SW 1271 (cell line): ENCODE measurements around the gene ALPK3.

Source experiments
- DNase-seq, 2 experiments: peaks; one replicate each; lab custom pipeline; 2025; lab: John Stamatoyannopoulos, UW

Gene ALPK3, protein sequence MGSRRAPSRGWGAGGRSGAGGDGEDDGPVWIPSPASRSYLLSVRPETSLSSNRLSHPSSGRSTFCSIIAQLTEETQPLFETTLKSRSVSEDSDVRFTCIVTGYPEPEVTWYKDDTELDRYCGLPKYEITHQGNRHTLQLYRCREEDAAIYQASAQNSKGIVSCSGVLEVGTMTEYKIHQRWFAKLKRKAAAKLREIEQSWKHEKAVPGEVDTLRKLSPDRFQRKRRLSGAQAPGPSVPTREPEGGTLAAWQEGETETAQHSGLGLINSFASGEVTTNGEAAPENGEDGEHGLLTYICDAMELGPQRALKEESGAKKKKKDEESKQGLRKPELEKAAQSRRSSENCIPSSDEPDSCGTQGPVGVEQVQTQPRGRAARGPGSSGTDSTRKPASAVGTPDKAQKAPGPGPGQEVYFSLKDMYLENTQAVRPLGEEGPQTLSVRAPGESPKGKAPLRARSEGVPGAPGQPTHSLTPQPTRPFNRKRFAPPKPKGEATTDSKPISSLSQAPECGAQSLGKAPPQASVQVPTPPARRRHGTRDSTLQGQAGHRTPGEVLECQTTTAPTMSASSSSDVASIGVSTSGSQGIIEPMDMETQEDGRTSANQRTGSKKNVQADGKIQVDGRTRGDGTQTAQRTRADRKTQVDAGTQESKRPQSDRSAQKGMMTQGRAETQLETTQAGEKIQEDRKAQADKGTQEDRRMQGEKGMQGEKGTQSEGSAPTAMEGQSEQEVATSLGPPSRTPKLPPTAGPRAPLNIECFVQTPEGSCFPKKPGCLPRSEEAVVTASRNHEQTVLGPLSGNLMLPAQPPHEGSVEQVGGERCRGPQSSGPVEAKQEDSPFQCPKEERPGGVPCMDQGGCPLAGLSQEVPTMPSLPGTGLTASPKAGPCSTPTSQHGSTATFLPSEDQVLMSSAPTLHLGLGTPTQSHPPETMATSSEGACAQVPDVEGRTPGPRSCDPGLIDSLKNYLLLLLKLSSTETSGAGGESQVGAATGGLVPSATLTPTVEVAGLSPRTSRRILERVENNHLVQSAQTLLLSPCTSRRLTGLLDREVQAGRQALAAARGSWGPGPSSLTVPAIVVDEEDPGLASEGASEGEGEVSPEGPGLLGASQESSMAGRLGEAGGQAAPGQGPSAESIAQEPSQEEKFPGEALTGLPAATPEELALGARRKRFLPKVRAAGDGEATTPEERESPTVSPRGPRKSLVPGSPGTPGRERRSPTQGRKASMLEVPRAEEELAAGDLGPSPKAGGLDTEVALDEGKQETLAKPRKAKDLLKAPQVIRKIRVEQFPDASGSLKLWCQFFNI (N-terminal part only)

GRCh38 chr15:84816694-84817465, at the start of gene ALPK3:
ALPK3 (plus strand) TSS chr15:84817356; CDS start chr15:84817453, 97 bp downstream.
- no peak for DNase-seq

- DNase-seq = no peak
Observed at GRCh38 chr15:84772031-84772430, 45.1 kb upstream of the ALPK3 start.

DNA sequence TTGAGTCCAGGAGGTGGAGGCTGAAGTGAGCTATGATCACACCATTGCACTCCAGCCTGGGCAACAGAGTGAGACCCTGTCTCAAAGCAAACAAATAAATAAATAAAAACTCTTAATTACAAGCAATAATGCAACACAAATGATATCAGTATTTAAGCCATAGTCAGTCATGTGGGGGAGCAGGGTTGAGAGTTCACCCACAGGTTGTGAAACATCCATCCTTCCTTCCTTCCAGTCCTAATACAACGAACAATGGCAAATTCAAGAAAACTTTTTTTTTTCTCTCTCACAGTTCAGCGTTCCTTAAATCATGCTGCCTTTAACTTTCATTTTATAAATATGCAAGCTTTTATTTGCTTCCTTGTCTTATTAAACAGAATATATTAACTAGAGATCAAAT, 44.7 kb upstream of the ALPK3 start:
- DNase-seq = no peak

- no peak for DNase-seq
Observed at GRCh38 chr15:84773716-84774115, 43.4 kb upstream of the ALPK3 start.

DNA sequence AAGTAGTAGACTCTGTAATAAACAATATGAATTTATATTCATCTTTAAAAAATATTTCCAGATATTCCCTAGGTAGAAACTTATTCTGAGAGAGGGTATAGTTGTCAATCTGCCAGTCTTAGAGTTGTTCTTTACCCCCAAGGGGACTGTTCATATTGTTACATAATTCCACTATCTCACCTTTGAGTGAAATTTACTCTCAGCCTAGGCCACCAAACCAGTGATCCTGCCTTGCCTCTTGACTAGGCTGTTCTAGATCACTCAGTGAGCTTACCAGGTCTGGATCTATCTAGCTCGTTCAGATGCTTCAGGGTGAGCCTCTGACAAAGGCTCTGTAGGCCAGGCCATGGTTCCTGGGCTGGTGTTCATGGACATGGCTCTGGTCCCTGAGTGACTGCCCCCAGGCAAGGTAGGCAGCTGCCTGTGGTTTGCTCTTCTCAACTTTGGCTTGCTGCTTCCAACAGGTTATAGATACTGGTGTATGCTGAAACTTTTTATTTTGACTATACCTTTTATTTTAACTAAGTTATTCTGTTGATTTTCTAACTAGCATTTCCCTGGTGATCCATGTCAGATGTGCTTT, 41.2 kb upstream of the ALPK3 start:
- DNase-seq = no peak

- DNase-seq = no peak
Observed at GRCh38 chr15:84778194-84778593, 39.0 kb upstream of the ALPK3 start.

- DNase-seq = no peak
Observed at GRCh38 chr15:84780492-84780891, 36.7 kb upstream of the ALPK3 start.

GRCh38 chr15:84781495-84781894, 35.7 kb upstream of the ALPK3 start:
- DNase-seq = no peak

- no peak for DNase-seq
Observed at GRCh38 chr15:84782346-84782745, 34.8 kb upstream of the ALPK3 start.

DNA sequence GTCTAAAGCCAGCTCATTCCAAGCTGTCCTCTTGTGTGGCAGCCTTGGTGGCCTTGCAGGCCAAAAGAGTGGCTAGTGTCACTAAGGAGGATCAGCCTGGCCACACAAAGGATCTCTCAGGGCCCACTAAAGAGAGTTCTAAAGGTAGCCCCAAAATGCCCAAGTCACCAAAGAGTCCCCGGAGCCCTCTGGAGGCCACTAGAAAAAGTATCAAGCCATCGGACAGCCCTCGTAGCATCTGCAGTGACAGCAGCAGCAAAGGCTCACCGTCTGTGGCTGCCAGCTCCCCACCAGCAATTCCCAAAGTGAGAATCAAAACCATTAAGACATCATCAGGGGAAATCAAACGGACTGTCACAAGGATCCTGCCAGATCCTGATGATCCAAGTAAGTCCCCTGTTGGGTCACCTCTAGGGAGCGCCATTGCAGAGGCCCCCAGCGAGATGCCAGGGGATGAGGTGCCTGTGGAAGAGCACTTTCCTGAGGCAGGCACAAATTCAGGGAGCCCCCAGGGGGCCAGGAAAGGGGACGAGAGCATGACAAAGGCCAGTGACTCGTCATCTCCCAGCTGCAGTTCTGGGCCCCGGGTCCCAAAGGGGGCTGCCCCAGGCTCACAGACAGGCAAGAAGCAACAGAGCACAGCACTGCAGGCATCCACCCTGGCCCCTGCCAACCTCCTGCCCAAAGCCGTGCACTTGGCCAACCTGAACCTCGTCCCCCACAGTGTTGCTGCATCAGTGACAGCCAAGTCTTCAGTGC, 33.5 kb upstream of the ALPK3 start:
- DNase-seq = no peak

DNA sequence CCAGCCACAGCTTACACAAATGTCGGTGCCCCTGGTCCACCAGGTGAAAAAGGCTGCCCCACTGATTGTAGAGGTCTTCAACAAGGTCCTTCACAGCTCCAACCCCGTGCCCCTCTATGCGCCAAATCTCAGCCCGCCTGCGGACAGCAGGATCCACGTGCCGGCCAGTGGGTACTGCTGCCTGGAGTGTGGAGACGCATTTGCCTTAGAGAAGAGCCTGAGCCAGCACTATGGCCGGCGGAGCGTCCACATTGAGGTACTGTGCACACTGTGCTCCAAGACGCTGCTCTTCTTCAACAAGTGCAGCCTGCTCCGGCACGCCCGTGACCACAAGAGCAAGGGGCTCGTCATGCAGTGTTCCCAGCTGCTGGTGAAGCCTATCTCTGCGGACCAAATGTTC, 32.9 kb upstream of the ALPK3 start:
- no peak for DNase-seq

- DNase-seq = no peak
Observed at GRCh38 chr15:84785053-84785452, 32.1 kb upstream of the ALPK3 start.

GRCh38 chr15:84788500-84788899, 28.7 kb upstream of the ALPK3 start:
- DNase-seq = no peak

DNA sequence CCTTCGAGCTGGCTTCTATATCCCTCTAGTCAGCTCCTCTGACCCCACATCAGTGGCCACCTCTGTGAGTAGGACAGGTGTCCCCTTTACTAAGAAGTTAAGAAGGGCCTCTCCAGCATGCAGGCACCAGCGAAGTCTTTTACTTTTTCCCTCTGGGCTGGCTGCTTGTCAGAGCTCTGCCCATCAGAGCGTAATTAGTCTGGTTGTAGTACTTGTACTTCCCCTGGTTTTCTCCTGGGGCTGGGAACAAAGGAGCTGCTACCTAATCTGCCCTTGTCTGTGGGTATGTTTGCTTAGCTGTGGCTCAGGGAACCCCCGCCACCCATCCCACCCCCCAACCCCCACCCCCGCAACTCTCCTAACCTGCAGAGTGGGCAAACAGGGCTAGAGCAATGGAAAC, 27.4 kb upstream of the ALPK3 start:
- no peak for DNase-seq

DNA sequence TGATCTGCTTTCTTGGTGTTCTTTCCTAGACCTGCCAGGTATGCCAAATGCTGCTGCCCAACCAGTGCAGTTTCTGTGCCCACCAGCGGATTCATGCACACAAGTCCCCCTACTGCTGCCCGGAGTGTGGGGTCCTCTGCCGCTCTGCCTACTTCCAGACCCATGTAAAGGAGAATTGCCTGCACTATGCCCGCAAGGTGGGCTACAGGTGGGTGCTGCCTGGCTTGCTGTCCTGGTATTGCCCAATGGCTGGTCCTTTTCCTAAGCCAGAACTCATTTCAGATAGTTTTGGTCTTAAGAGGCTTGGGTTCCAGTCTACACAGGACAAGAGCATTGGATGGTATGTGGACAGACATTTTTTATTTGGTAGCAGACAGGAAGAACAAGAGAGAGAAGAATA, 26.5 kb upstream of the ALPK3 start:
- DNase-seq = no peak

- DNase-seq = no peak
Observed at GRCh38 chr15:84791763-84792162, 25.4 kb upstream of the ALPK3 start.

- DNase-seq = no peak
Observed at GRCh38 chr15:84793431-84794161, 23.6 kb upstream of the ALPK3 start.

DNA sequence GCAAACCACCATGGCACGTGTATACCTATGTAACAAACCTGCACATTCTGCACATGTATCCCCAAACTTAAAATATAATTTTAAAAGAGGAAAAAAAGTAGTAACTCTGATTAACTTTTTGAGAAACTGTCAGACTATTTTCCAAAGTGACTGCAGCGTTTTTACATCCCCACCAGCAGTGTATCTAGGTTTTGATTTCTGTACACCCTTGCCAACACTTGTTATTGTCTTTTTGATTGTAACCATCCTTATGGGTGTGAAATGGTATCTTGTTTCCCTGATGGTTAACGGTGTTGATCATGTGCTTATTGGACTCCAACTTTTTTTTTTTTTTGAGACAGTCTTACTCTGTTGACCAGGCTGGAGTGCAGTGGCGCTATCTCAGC, 23.0 kb upstream of the ALPK3 start:
- no peak for DNase-seq

GRCh38 chr15:84795186-84795585, 22.0 kb upstream of the ALPK3 start:
- no peak for DNase-seq

DNA sequence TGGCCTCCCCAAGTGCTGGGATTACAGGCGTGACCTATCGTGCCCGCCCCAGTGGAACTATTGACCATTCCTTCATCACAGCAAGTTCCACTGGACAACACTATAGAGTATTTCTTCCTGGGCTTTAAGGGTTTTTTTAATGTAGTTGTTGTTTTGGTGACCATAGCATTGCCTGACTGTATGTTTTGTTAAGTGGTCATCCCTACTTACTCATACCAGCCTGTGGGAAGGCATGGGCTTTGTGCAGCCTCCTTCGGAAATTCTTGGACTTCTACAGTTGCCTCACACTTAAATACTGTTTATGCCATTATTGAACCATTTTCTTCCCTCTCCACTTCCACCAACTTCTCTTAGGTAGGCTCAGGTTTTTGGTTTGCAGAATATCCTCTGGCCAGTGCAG, 19.9 kb upstream of the ALPK3 start:
- no peak for DNase-seq
